DMS79 (cell line): ENCODE measurements around the gene SIRT1.
"Not testable (repeated sequence)": the region's sequence is repeated elsewhere in the genome, so short reads cannot be mapped to it uniquely, and the experiment has no call there.

ENCODE experiments used
- DNase-seq: peaks from one replicate; lab custom pipeline; 2025; lab: John Stamatoyannopoulos, UW

The SIRT1 gene

GRCh38 chr10:67877421-67877820 is 7.0 kb upstream of the SIRT1 start:
- not testable (repeated sequence) for DNase-seq

- DNase-seq = no peak
Observed at GRCh38 chr10:67878133-67878532, 6.3 kb upstream of the SIRT1 start.

GRCh38 chr10:67883710-67884312 is 645 bp upstream of the SIRT1 start:
- no peak for DNase-seq

GRCh38 chr10:67884842-67885670 is 600 bp downstream of the SIRT1 start:
- peak; percentile 4 for DNase-seq

GRCh38 chr10:67893637-67894036 is 9.2 kb downstream of the SIRT1 start:
- DNase-seq = no peak

GRCh38 chr10:67903581-67903980 is 19.1 kb downstream of the SIRT1 start:
- no peak for DNase-seq

GRCh38 chr10:67912331-67912946 is 28.0 kb downstream of the SIRT1 start:
- no peak for DNase-seq

- no peak for DNase-seq
Observed at GRCh38 chr10:67914777-67915340, 30.4 kb downstream of the SIRT1 start.

GRCh38 chr10:67917169-67917568 is 32.7 kb downstream of the SIRT1 start:
- DNase-seq = no peak

- no peak for DNase-seq
Observed at GRCh38 chr10:67917679-67918078, 33.2 kb downstream of the SIRT1 start.

- no peak for DNase-seq
Observed at GRCh38 chr10:67921065-67921464, 36.6 kb downstream of the SIRT1 start.

GRCh38 chr10:67923551-67923950 is 39.1 kb downstream of the SIRT1 start:
- DNase-seq = no peak

- no peak for DNase-seq
Observed at GRCh38 chr10:67924136-67924535, 39.7 kb downstream of the SIRT1 start.

- DNase-seq = no peak
Observed at GRCh38 chr10:67925449-67926005, 41.1 kb downstream of the SIRT1 start.

- DNase-seq = no peak
Observed at GRCh38 chr10:67926951-67927350, 42.5 kb downstream of the SIRT1 start.

- no peak for DNase-seq
Observed at GRCh38 chr10:67933199-67933598, 48.7 kb downstream of the SIRT1 start.

- DNase-seq = no peak
Observed at GRCh38 chr10:67934336-67934735, 49.9 kb downstream of the SIRT1 start.

- DNase-seq = no peak
Observed at GRCh38 chr10:67935223-67935622, 50.8 kb downstream of the SIRT1 start.

- DNase-seq = no peak
Observed at GRCh38 chr10:67936416-67936815, 52.0 kb downstream of the SIRT1 start.

GRCh38 chr10:67943917-67944316 is 59.5 kb downstream of the SIRT1 start:
- DNase-seq = no peak

GRCh38 chr10:67955614-67956013 is 71.2 kb downstream of the SIRT1 start:
- DNase-seq = no peak

GRCh38 chr10:67959839-67960476 is 75.5 kb downstream of the SIRT1 start:
- DNase-seq = no peak
